NCI-H1417 (cell line): ENCODE measurements around the gene GAGE10.
"Not testable (repeated sequence)": the region's sequence is repeated elsewhere in the genome, so short reads cannot be mapped to it uniquely, and the experiment has no call there.

ENCODE experiments used
- DNase-seq, 3 experiments: peaks; one replicate each; lab custom pipeline; 2025; lab: John Stamatoyannopoulos, UW

The GAGE10 gene

DNA sequence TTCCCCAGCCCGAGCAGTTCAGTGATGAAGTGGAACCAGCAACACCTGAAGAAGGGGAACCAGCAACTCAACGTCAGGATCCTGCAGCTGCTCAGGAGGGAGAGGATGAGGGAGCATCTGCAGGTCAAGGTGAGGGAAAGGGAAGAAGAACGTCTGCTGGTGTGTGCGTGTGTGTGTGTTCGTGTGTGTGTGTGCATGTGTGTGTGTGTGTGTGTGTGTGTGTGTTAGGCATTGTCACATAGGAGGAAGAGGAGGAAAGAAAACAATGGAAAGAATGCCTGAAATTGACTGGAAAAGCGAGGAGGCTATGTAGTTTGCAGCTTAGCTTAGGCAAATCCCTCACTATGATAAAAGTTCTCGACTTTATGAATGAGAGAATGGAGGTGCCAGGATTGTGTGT is 20.3 kb downstream of the GAGE10 start:
- DNase-seq, result not testable (repeated sequence)

DNA sequence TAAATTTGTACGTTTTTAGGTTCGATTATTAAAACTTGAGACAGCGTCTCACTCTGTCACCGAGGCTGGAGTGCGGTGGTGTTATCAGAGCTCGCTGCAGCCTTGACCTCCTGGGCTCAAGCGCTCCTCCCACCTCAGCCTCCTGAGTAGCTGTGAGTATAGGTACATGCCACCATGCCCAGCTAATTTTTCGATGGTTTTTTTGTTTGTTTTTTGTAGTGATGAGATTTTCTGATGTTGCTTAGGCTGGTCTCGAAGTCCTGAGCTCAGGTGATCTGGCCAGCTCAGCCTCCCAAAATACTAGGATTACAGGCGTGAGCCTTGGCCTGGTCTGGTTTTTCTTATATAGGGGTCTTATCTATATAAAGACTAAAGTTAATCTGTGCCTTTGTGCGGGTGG is 27.0 kb downstream of the GAGE10 start:
- not testable (repeated sequence) for DNase-seq

DNA sequence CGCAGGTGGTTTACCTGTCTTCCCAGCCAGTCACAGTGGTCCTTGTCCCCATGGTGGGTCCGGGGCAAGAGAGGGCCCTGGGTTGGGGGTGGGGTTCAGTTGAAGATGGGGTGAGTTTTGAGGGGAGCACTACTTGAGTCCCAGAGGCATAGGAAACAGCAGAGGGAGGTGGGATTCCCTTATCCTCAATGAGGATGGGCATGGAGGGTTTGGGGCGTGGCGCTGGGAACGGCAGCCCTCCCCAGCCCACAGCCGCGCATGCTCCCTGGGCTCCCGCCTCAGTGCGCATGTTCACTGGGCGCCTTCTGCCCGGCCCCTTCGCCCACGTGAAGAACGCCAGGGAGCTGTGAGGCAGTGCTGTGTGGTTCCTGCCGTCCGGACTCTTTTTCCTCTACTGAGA is 27.8 kb downstream of the GAGE10 start, which contains the start of gene GAGE13:
GAGE13 (plus strand) TSS at position 301 of the 400 bp plus-strand sequence. CDS start 1,156 bp downstream, outside the sequence.
- not testable (repeated sequence) for DNase-seq

DNA sequence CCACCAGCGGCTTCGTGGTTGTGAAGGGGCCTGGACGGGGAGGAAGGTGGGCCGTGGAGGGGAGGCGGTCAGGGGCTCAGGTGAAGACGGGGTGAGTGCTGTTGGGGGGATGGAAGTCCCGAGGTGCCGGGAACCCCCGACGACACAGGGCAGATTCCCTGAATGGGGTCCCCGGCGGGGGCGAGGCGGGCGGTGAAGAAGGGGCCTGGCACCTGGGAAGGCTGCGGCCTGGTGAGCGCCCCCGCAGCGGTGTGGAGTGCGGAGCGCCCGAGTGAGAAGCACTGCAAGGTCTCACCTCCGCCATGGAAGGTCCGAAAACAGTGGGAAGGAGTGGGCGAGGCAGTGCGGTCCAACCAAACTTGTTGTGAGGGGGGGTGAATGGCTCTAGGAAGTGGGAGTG is 28.4 kb downstream of the GAGE10 start:
- not testable (repeated sequence) for DNase-seq

DNA sequence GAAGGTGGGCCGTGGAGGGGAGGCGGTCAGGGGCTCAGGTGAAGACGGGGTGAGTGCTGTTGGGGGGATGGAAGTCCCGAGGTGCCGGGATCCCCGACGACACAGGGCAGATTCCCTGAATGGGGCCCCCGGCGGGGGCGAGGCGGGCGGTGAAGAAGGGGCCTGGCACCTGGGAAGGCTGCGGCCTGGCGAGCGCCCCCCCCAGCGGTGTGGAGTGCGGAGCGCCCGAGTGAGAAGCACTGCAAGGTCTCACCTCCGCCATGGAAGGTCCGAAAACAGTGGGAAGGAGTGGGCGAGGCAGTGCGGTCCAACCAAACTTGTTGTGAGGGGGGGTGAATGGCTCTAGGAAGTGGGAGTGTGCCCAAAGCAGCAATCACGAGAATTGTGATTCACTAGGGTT is 38.0 kb downstream of the GAGE10 start:
- not testable (repeated sequence) for DNase-seq

DNA sequence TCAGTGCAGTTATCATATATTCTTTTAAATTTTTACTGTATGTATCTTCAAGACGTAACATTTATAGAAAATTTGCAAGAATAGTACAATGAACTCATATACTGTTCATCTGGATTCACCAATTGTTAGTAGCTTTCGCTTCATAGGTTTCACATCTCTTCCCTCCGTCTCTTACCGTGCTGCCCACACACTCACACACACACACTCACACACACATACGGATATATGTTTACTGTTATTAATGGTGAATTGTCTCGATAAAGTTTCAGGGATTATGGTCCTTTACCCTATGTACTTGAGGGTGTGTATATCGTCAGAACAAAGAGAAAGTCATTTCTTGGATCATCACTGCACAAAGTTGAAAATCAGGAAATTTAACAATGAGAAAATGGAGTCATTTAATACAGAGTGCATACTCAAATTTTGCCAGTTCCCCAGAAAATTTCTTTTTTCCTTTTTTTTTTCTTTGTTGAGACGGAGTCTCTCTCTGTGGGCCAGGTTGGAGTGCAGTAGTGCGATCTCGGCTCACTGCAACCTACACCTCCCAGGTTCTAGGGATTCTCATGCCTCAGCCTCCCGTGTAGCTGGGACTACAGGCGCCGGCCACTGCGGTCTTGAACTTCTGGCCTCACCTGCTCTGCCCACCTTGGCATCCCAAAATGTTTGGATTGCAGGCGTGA is 41.2 kb downstream of the GAGE10 start:
- DNase-seq, result not testable (repeated sequence)

DNA sequence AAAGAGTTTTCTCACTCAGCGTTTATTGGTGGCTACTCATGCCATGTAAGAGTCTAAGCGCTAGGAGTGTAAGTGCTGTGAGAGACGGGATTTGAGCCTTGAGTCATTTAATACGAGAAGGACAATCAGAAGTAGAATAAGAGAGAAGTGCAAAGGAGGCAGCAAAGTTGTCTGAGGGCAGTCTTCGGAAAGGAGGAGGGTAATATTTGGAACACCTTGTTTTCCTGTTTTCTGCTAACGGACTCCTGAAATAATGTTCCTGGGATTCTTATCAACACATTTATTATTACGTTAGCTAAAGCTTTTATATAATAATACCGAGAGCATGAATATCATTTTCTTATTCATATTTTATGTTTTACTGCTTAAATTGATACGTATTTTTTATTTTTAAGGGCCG is 42.0 kb downstream of the GAGE10 start:
- DNase-seq, result not testable (repeated sequence)

DNA sequence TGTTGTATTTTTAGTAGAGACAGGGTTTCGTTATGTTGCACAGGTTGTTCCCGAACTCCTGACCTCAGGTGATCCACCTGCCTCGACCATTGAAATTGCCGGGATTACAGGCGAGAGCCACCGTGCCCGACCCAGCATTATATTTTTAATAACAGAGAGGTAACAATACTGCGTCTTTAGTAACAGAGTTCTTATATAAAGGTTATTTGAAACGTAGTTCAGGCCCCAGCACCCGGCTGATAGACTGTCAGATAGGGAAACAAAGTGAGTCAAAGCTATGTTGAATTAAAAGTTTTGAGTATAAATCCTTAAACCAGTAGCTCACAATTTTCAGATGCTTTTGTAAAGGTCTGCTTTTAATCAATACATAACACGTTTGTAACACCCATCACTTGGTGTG is 42.7 kb downstream of the GAGE10 start:
- not testable (repeated sequence) for DNase-seq
